WTC11 (cell line): Measurements from ENCODE around the gene SLC6A8. TPM values are rescaled to one million over a fixed set of nuclear protein-coding genes. Genes with fewer than 3 reads are reported as not detected.

Source experiments
- ATAC-seq: fragments of 200-7000 bp; cut with Tn5 transposase; 2 replicates; pipeline ENCODE4 v1.10.0; 2021; ENCODE audit warnings: mild to moderate bottlenecking, moderate library complexity
- CTCF ChIA-PET: fragments of 300-600 bp; sonication (Branson Sonifier 250); formaldehyde crosslinking; loops from one replicate; lab custom pipeline; 2021; ENCODE audit warnings: antibody characterized with exemption; lab: Charles Lee
- POLR2A ChIA-PET: fragments of 350-600 bp; sonication (Branson Sonifier 250); formaldehyde crosslinking; loops from one replicate; lab custom pipeline; 2021; ENCODE audit warnings: antibody characterized with exemption; lab: Charles Lee
- DNase-seq: peaks from one replicate; pipeline ENCODE4 v3.0.0; 2021; ENCODE audit warnings: low spot score
- H3K27ac Mint-ChIP-seq: 2 replicates; pipeline ENCODE4 v1.8.0; 2021; ENCODE audit warnings: mixed read lengths
- H3K27me3 Mint-ChIP-seq: 2 replicates; pipeline ENCODE4 v1.8.0; 2021; ENCODE audit warnings: low read depth, mild to moderate bottlenecking, moderate library complexity, mixed read lengths
- H3K36me3 Mint-ChIP-seq: 2 replicates; pipeline ENCODE4 v1.8.0; 2021; ENCODE audit warnings: mixed read lengths
- H3K4me1 Mint-ChIP-seq: 2 replicates; pipeline ENCODE4 v1.8.0; 2022; ENCODE audit warnings: mixed read lengths
- H3K4me3 Mint-ChIP-seq: 2 replicates; pipeline ENCODE4 v1.8.0; 2021; ENCODE audit warnings: mild to moderate bottlenecking, moderate library complexity, mixed read lengths
- H3K9me3 Mint-ChIP-seq: 2 replicates; pipeline ENCODE4 v1.8.0; 2021; ENCODE audit warnings: mixed read lengths
- ATF2 ChIP-seq: sonication (generic); formaldehyde crosslinking; IDR thresholded peaks from 2 replicates; pipeline ENCODE4 v1.8.1; 2022; ENCODE audit warnings: low read depth, missing genetic modification reagents, borderline replicate concordance
- CDX4 ChIP-seq: fragments of 250-450 bp; sonication (Bioruptor Pico); IDR thresholded peaks from 2 replicates; pipeline ENCODE4 v1.9.0; 2021; ENCODE audit warnings: moderate library complexity, mild to moderate bottlenecking, inconsistent platforms, borderline replicate concordance
- CREM ChIP-seq: sonication (generic); formaldehyde crosslinking; IDR thresholded peaks from 2 replicates; pipeline ENCODE4 v1.8.1; 2022; ENCODE audit warnings: mild to moderate bottlenecking, missing genetic modification reagents, moderate library complexity
- E2F4 ChIP-seq: sonication (generic); formaldehyde crosslinking; IDR thresholded peaks from 2 replicates; pipeline ENCODE4 v1.8.1; 2022; ENCODE audit warnings: low read depth, mild to moderate bottlenecking, moderate library complexity, missing genetic modification reagents, borderline replicate concordance
- ERG ChIP-seq: fragments of 250-450 bp; sonication (Bioruptor Pico); IDR thresholded peaks from 2 replicates; pipeline ENCODE4 v1.8.0; 2021; ENCODE audit warnings: mild to moderate bottlenecking
- ESRRA ChIP-seq: sonication (generic); formaldehyde crosslinking; IDR thresholded peaks from 2 replicates; pipeline ENCODE4 v1.8.1; 2022; ENCODE audit warnings: mild to moderate bottlenecking, missing genetic modification reagents, borderline replicate concordance
- IRF2 ChIP-seq: sonication (generic); formaldehyde crosslinking; IDR thresholded peaks from 2 replicates; pipeline ENCODE4 v1.8.0; 2022; ENCODE audit warnings: low read depth, missing genetic modification reagents, borderline replicate concordance
- KAT7 ChIP-seq: sonication (generic); formaldehyde crosslinking; IDR thresholded peaks from 2 replicates; pipeline ENCODE4 v1.8.1; 2023; ENCODE audit warnings: missing genetic modification reagents, mild to moderate bottlenecking, borderline replicate concordance
- NR1H2 ChIP-seq: sonication (generic); formaldehyde crosslinking; IDR thresholded peaks from 2 replicates; pipeline ENCODE4 v1.9.0; 2021; ENCODE audit warnings: mild to moderate bottlenecking, moderate library complexity, missing genetic modification reagents
- NR2C2 ChIP-seq: sonication (generic); formaldehyde crosslinking; IDR thresholded peaks from 2 replicates; pipeline ENCODE4 v1.8.0; 2022; ENCODE audit warnings: mild to moderate bottlenecking, missing genetic modification reagents
- OVOL2 ChIP-seq: fragments of 250-450 bp; sonication (Bioruptor Pico); IDR thresholded peaks from 2 replicates; pipeline ENCODE4 v1.9.0; 2021; ENCODE audit warnings: mild to moderate bottlenecking, borderline replicate concordance
- RORB ChIP-seq: fragments of 250-450 bp; sonication (Bioruptor Pico); IDR thresholded peaks from 2 replicates; pipeline ENCODE4 v1.9.0; 2021; ENCODE audit warnings: mild to moderate bottlenecking
- SMAD4 ChIP-seq: sonication (generic); formaldehyde crosslinking; IDR thresholded peaks from 2 replicates; pipeline ENCODE4 v1.8.0; 2022; ENCODE audit warnings: mild to moderate bottlenecking, missing genetic modification reagents
- SP1 ChIP-seq: sonication (generic); formaldehyde crosslinking; conservative IDR thresholded peaks from 2 replicates; pipeline ENCODE4 v1.8.1; 2022; ENCODE audit warnings: missing genetic modification reagents
- TCF7 ChIP-seq: sonication (generic); formaldehyde crosslinking; IDR thresholded peaks from 2 replicates; pipeline ENCODE4 v1.8.0; 2022; ENCODE audit warnings: mild to moderate bottlenecking, low read depth, missing genetic modification reagents, moderate library complexity
- USF2 ChIP-seq: sonication (generic); formaldehyde crosslinking; IDR thresholded peaks from 2 replicates; pipeline ENCODE4 v1.8.1; 2023; ENCODE audit warnings: mild to moderate bottlenecking, missing genetic modification reagents, moderate library complexity
- ZMAT4 ChIP-seq: fragments of 250-450 bp; sonication (Bioruptor Pico); IDR thresholded peaks from 2 replicates; pipeline ENCODE4 v1.9.0; 2021; ENCODE audit warnings: mild to moderate bottlenecking
- ZNF138 ChIP-seq: sonication (generic); formaldehyde crosslinking; conservative IDR thresholded peaks from 2 replicates; pipeline ENCODE4 v1.8.1; 2022; ENCODE audit warnings: mild to moderate bottlenecking, moderate library complexity, missing genetic modification reagents
- ZNF281 ChIP-seq: sonication (generic); formaldehyde crosslinking; IDR thresholded peaks from 2 replicates; pipeline ENCODE4 v1.8.0; 2023; ENCODE audit warnings: mild to moderate bottlenecking, missing genetic modification reagents
- ZNF416 ChIP-seq: fragments of 250-450 bp; sonication (Bioruptor Pico); IDR thresholded peaks from 2 replicates; pipeline ENCODE4 v1.9.0; 2021; ENCODE audit warnings: mild to moderate bottlenecking, inconsistent platforms
- total RNA-seq: library from RNA; stranded (reverse); gene quantifications from 3 replicates; pipeline ENCODE4 v1.2.3, GENCODE V29; 2021

The SLC6A8 gene
- total RNA-seq, 1 experiment from 2014 or later: 112 TPM

- ATAC-seq: no peak
- Mint-ChIP-seq H3K4me1 (no peaks in the 10 kb centered on the region), H3K27me3 (no peaks in the 10 kb centered on the region), H3K36me3 (peaks cover 4% of the 10 kb centered on the region; the same call in 1 of the 2 replicates), H3K9me3 (no peaks in the 10 kb centered on the region)
- ChIA-PET CTCF (no interaction called here), POLR2A (no interaction called here)
- TF ChIP-seq CDX4 (CRISPR knock-in tag) (no peak), ERG (CRISPR knock-in tag) (no peak), NR2C2 (CRISPR knock-in tag) (no peak), E2F4 (CRISPR knock-in tag) (no peak), SP1 (CRISPR knock-in tag) (no peak), ZNF416 (CRISPR knock-in tag) (no peak), USF2 (CRISPR knock-in tag) (no peak), RORB (CRISPR knock-in tag) (no peak), CREM (no peak), ATF2 (CRISPR knock-in tag) (no peak), ESRRA (no peak), SMAD4 (no peak), IRF2 (CRISPR knock-in tag) (no peak), TCF7 (no peak), OVOL2 (CRISPR knock-in tag) (no peak), ZMAT4 (no peak), ZNF138 (CRISPR knock-in tag) (no peak), KAT7 (CRISPR knock-in tag) (no peak)
- TF ChIP-seq, all 79 proteins: peak for 0
- H3K4me3 Mint-ChIP-seq: no peak overlapping the region
- DNase-seq: no peak
- H3K27ac Mint-ChIP-seq: no peak overlapping the region
Measured at GRCh38 chrX:153700967-153701366, 13.2 kb downstream of the SLC6A8 start.

- ChIA-PET POLR2A (no interaction called here), CTCF (no interaction called here)
- no peaks in the 10 kb centered on the region for H3K9me3 Mint-ChIP-seq
- H3K27ac Mint-ChIP-seq: no peak overlapping the region
- no peaks in the 10 kb centered on the region for H3K27me3 Mint-ChIP-seq
- peaks cover 4% of the 10 kb centered on the region; the same call in 1 of the 2 replicates for H3K36me3 Mint-ChIP-seq
- H3K4me3 Mint-ChIP-seq: no peak overlapping the region
- TF ChIP-seq NR1H2 (CRISPR knock-in tag) (no peak), SMAD4 (no peak), ERG (CRISPR knock-in tag) (no peak), ZNF281 (no peak)
- H3K4me1 Mint-ChIP-seq: no peaks in the 10 kb centered on the region
- DNase-seq (no peak), ATAC-seq (no peak)
Measured at GRCh38 chrX:153701706-153702105, 14.0 kb downstream of the SLC6A8 start.
